Measurements from ENCODE around the gene RCAN1.
A peak's percentile ranks its signal among the peaks of the same experiment; 100 is the strongest.

RCAN1 gene

GRCh38 chr21:34548781-34549376 lies 66.0 kb downstream of the RCAN1 start:
- TF ChIP-seq USF1 (IDR thresholded peaks at IDR 0.05) (no peak), EP300 (IDR thresholded peaks at IDR 0.05; ENCODE audit: borderline replicate concordance) (no peak), NFIC (IDR thresholded peaks at IDR 0.05) (no peak), YY1 (IDR thresholded peaks at IDR 0.05; ENCODE audit: low read depth) (no peak), MAX (IDR thresholded peaks at IDR 0.05) (no peak), ZBTB7A (IDR thresholded peaks at IDR 0.05; ENCODE audit: low read depth) (no peak), FOXM1 (IDR thresholded peaks at IDR 0.05; ENCODE audit: borderline replicate concordance, low read depth) (no peak), CREB1 (IDR thresholded peaks at IDR 0.05; ENCODE audit: low read depth) (no peak), TEAD4 (IDR thresholded peaks at IDR 0.05) (no peak), CEBPB (IDR thresholded peaks at IDR 0.05) (no peak), TCF12 (IDR thresholded peaks at IDR 0.05; ENCODE audit: low read depth) (no peak), TAF1 (IDR thresholded peaks at IDR 0.05; ENCODE audit: low read depth) (no peak), RAD21 (IDR thresholded peaks at IDR 0.05; ENCODE audit: low read depth) (no peak), EGR1 (IDR thresholded peaks at IDR 0.05) (no peak)
- TF ChIP-seq, protein P1, sequence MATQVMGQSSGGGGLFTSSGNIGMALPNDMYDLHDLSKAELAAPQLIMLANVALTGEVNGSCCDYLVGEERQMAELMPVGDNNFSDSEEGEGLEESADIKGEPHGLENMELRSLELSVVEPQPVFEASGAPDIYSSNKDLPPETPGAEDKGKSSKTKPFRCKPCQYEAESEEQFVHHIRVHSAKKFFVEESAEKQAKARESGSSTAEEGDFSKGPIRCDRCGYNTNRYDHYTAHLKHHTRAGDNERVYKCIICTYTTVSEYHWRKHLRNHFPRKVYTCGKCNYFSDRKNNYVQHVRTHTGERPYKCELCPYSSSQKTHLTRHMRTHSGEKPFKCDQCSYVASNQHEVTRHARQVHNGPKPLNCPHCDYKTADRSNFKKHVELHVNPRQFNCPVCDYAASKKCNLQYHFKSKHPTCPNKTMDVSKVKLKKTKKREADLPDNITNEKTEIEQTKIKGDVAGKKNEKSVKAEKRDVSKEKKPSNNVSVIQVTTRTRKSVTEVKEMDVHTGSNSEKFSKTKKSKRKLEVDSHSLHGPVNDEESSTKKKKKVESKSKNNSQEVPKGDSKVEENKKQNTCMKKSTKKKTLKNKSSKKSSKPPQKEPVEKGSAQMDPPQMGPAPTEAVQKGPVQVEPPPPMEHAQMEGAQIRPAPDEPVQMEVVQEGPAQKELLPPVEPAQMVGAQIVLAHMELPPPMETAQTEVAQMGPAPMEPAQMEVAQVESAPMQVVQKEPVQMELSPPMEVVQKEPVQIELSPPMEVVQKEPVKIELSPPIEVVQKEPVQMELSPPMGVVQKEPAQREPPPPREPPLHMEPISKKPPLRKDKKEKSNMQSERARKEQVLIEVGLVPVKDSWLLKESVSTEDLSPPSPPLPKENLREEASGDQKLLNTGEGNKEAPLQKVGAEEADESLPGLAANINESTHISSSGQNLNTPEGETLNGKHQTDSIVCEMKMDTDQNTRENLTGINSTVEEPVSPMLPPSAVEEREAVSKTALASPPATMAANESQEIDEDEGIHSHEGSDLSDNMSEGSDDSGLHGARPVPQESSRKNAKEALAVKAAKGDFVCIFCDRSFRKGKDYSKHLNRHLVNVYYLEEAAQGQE (IDR thresholded peaks at IDR 0.05; ENCODE audit: low read depth): no peak

- TF ChIP-seq EGR1 (IDR thresholded peaks at IDR 0.05) (no peak), RAD21 (IDR thresholded peaks at IDR 0.05; ENCODE audit: low read depth) (no peak)
- TF ChIP-seq, protein P1 (IDR thresholded peaks at IDR 0.05; ENCODE audit: low read depth): no peak
These were observed 68.4 kb downstream of the RCAN1 start for GRCh38 chr21:34546542-34546941.

DNA sequence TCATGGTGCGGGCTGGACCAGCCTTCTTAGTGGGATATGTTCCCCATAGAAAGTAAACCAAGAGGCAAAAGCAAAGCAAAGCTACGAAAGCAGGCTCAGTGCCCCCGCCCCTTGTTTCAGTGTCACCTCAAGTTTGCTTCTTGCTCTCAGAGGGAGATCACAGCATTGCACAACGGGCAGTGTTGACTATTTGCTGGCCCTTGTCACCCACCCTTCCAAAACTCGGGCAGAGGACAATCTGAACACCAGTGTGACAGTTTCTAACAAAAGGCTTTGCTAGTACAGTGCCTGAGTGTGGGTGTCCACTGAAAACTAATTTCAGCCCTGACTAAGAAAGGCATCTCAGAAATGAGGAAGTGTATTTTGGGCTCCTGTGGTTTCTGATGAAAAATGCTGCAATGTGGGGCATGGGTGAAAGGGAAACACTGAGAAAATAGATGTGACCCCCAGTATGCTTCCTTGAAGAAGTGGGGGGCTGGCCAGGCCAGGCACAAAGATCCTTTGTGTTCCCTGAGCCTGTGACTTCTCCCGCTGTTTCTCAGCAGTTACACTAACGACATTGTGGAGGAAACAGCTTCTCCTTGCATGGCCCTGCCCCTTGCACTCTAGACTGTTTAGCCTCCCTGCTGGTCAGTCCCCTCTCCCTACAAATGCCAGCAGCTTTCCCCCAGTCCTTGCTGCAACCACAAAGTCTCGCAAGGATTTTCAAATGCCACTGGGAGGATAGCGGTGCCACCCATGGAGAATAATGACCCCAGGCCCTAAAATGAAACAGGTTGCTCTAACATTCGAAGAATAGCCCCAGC lies 69.6 kb downstream of the RCAN1 start:
- 0 out of 2 replicates have a peak, but pooled peaks have one; percentile 21 for TF ChIP-seq EP300 (IDR thresholded peaks at IDR 0.05; ENCODE audit: borderline replicate concordance)
- peak; percentile 34 for TF ChIP-seq CEBPB (IDR thresholded peaks at IDR 0.05)
- 0 out of 2 replicates have a peak, but pooled peaks have one; percentile 26 for TF ChIP-seq ZBTB7A (IDR thresholded peaks at IDR 0.05; ENCODE audit: low read depth)
- no peak for TF ChIP-seq RAD21 (IDR thresholded peaks at IDR 0.05; ENCODE audit: low read depth)
- no peak for TF ChIP-seq USF1 (IDR thresholded peaks at IDR 0.05)
- peak; percentile 65 for TF ChIP-seq TEAD4 (IDR thresholded peaks at IDR 0.05)
- no peak for TF ChIP-seq CREB1 (IDR thresholded peaks at IDR 0.05; ENCODE audit: low read depth)

- no peak for TF ChIP-seq USF1 (IDR thresholded peaks at IDR 0.05)
- TF ChIP-seq RAD21 (IDR thresholded peaks at IDR 0.05; ENCODE audit: low read depth): peak; percentile 62
- TF ChIP-seq, protein P1 (IDR thresholded peaks at IDR 0.05; ENCODE audit: low read depth): no peak
- no peak for TF ChIP-seq CREB1 (IDR thresholded peaks at IDR 0.05; ENCODE audit: low read depth)
- no peak for TF ChIP-seq CEBPB (IDR thresholded peaks at IDR 0.05)
- TF ChIP-seq TAF1 (IDR thresholded peaks at IDR 0.05; ENCODE audit: low read depth): no peak
- TF ChIP-seq TEAD4 (IDR thresholded peaks at IDR 0.05): peak; percentile 54
- peak; percentile 99 for TF ChIP-seq NFIC (IDR thresholded peaks at IDR 0.05)
- TF ChIP-seq EP300 (IDR thresholded peaks at IDR 0.05; ENCODE audit: borderline replicate concordance): no peak
- TF ChIP-seq YY1 (IDR thresholded peaks at IDR 0.05; ENCODE audit: low read depth): 0 out of 2 replicates have a peak, but pooled peaks have one; percentile 48
- no peak for TF ChIP-seq EGR1 (IDR thresholded peaks at IDR 0.05)
- no peak for TF ChIP-seq ZBTB7A (IDR thresholded peaks at IDR 0.05; ENCODE audit: low read depth)
- no peak for TF ChIP-seq MAX (IDR thresholded peaks at IDR 0.05)
- no peak for TF ChIP-seq FOXM1 (IDR thresholded peaks at IDR 0.05; ENCODE audit: borderline replicate concordance, low read depth)
- TF ChIP-seq TCF12 (IDR thresholded peaks at IDR 0.05; ENCODE audit: low read depth): no peak
These were observed 70.8 kb downstream of the RCAN1 start for GRCh38 chr21:34544032-34544496.

All from Ishikawa (cell line).